Measurements from ENCODE around the gene TECPR2.
"Not testable (repeated sequence)": the region's sequence is repeated elsewhere in the genome, so short reads cannot be mapped to it uniquely, and the experiment has no call there.

The TECPR2 gene

GRCh38 chr14:102330806-102331205 lies 31.9 kb upstream of the TECPR2 start:
- no peak for DNase-seq (ENCODE audit: low spot score)

- no peak for DNase-seq (ENCODE audit: low spot score)
These were observed 29.4 kb upstream of the TECPR2 start for GRCh38 chr14:102333390-102333789.

GRCh38 chr14:102333795-102334705 lies 28.7 kb upstream of the TECPR2 start:
- no peak for DNase-seq (ENCODE audit: low spot score)

- no peak for DNase-seq (ENCODE audit: low spot score)
These were observed 27.6 kb upstream of the TECPR2 start for GRCh38 chr14:102335163-102335562.

- DNase-seq (ENCODE audit: low spot score), result no peak
These were observed 24.0 kb upstream of the TECPR2 start for GRCh38 chr14:102338724-102339123.

- no peak for DNase-seq (ENCODE audit: low spot score)
These were observed 21.2 kb upstream of the TECPR2 start for GRCh38 chr14:102341566-102341965.

GRCh38 chr14:102342238-102342637 lies 20.5 kb upstream of the TECPR2 start:
- no peak for DNase-seq (ENCODE audit: low spot score)

GRCh38 chr14:102344084-102344483 lies 18.7 kb upstream of the TECPR2 start:
- DNase-seq (ENCODE audit: low spot score), result no peak

GRCh38 chr14:102344485-102344884 lies 18.3 kb upstream of the TECPR2 start:
- no peak for DNase-seq (ENCODE audit: low spot score)

- no peak for DNase-seq (ENCODE audit: low spot score)
These were observed 17.5 kb upstream of the TECPR2 start for GRCh38 chr14:102345232-102345631.

- no peak for DNase-seq (ENCODE audit: low spot score)
These were observed 16.1 kb upstream of the TECPR2 start for GRCh38 chr14:102346645-102347044.

- no peak for DNase-seq (ENCODE audit: low spot score)
These were observed 14.4 kb upstream of the TECPR2 start for GRCh38 chr14:102348376-102348775.

GRCh38 chr14:102351023-102351422 lies 11.7 kb upstream of the TECPR2 start:
- DNase-seq (ENCODE audit: low spot score), result no peak

GRCh38 chr14:102351593-102351992 lies 11.1 kb upstream of the TECPR2 start:
- not testable (repeated sequence) for DNase-seq (ENCODE audit: low spot score)

GRCh38 chr14:102352213-102352612 lies 10.5 kb upstream of the TECPR2 start:
- DNase-seq (ENCODE audit: low spot score), result no peak

GRCh38 chr14:102353126-102353619 lies 9.6 kb upstream of the TECPR2 start:
- DNase-seq (ENCODE audit: low spot score), result no peak

GRCh38 chr14:102356280-102356679 lies 6.5 kb upstream of the TECPR2 start:
- DNase-seq (ENCODE audit: low spot score), result no peak

- no peak for DNase-seq (ENCODE audit: low spot score)
These were observed 3.4 kb upstream of the TECPR2 start for GRCh38 chr14:102359341-102359740.

- no peak for DNase-seq (ENCODE audit: low spot score)
These were observed 2.4 kb upstream of the TECPR2 start for GRCh38 chr14:102360388-102360787.

- no peak for DNase-seq (ENCODE audit: low spot score)
These were observed 657 bp upstream of the TECPR2 start for GRCh38 chr14:102362084-102362483.

GRCh38 chr14:102363182-102363943 lies 622 bp downstream of the TECPR2 start:
- peak; percentile 43 for DNase-seq (ENCODE audit: low spot score)

- no peak for DNase-seq (ENCODE audit: low spot score)
These were observed 7.6 kb downstream of the TECPR2 start for GRCh38 chr14:102370305-102370809.

- DNase-seq (ENCODE audit: low spot score), result no peak
These were observed 8.6 kb downstream of the TECPR2 start for GRCh38 chr14:102371361-102371760.

Measured in cerebellar cortex (tissue), 1 donor.